Astrocyte (in vitro differentiated cells and primary cell): ENCODE data around the gene RABGAP1L.

Source experiments
- CTCF ChIP-seq: IDR thresholded peaks from 2 replicates; pipeline ENCODE4 v1.5.1; 2011; ENCODE audit warnings: low read depth, mild to moderate bottlenecking, inconsistent platforms, low read length, moderate library complexity; ENCODE audit not compliant: insufficient read depth
- EZH2 ChIP-seq: IDR thresholded peaks from 2 replicates; pipeline ENCODE4 v1.6.1; 2012; ENCODE audit warnings: mild to moderate bottlenecking, low read length, inconsistent platforms; ENCODE audit not compliant: insufficient read depth

- TF ChIP-seq CTCF (no peak), EZH2 (no peak)
Observed at GRCh38 chr1:174965362-174966007, 806.2 kb downstream of the RABGAP1L start.
